DOHH2 (cell line): ENCODE measurements around the gene PCSK5.

Experiments used
- CTCF ChIP-seq: fragments of 200-600 bp; sonication (generic); IDR thresholded peaks from one replicate; pipeline ENCODE4 v1.5.1; 2014; ENCODE audit warnings: antibody characterized with exemption, mild to moderate bottlenecking, low read depth, low read length; ENCODE audit not compliant: poor library complexity, severe bottlenecking
- EZH2phosphoT487 ChIP-seq: fragments of 200-600 bp; sonication (generic); IDR thresholded peaks from 2 replicates; pipeline ENCODE4 v1.6.1; 2017; ENCODE audit warnings: borderline replicate concordance, mild to moderate bottlenecking, antibody characterized with exemption, low read length, moderate library complexity, mixed read lengths

DNA sequence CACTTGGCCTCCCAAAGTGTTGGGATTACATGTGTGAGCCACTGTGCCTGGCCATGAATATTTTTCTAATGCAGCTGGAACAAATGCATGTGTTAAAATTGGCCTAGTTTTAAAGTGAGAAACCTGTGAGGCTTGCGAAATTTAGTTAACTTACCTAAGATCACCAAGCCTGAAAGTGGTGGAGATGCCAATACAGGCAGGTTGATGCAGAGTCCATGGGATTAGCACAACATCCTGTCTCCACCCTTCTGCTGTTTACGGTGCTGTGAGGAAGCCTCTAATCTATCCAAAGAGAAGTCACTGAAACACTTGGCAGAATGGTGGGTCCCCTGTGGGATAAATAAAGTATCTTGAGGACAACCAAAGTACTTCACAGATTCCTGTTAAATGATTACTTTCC lies 98.2 kb downstream of the PCSK5 start:
- TF ChIP-seq CTCF (no peak), EZH2phosphoT487 (no peak)
